ENCODE results near the gene FAT1.

DNA sequence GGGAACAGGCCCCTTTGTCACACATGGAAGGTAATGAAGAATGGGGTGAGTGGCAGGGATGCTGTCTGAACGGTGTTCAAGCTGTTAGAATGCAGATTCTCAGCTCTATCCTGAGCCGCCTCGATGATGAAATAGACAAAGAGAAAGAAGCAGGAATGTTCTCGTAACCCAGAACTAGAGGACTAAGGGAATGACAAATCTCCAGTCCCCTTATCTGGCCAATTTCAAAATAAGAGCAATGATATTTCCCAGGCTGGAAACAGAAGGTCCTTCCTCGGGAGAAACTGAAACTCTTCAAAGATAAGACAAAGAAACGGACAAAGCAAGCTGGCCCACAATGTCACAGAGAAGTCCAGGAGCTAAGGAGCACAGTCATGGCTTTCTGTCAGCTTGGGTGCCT is 138.7 kb downstream of the FAT1 start:
- TF ChIP-seq POLR2A (IDR thresholded peaks at IDR 0.05): no peak
- TF ChIP-seq, protein P1, sequence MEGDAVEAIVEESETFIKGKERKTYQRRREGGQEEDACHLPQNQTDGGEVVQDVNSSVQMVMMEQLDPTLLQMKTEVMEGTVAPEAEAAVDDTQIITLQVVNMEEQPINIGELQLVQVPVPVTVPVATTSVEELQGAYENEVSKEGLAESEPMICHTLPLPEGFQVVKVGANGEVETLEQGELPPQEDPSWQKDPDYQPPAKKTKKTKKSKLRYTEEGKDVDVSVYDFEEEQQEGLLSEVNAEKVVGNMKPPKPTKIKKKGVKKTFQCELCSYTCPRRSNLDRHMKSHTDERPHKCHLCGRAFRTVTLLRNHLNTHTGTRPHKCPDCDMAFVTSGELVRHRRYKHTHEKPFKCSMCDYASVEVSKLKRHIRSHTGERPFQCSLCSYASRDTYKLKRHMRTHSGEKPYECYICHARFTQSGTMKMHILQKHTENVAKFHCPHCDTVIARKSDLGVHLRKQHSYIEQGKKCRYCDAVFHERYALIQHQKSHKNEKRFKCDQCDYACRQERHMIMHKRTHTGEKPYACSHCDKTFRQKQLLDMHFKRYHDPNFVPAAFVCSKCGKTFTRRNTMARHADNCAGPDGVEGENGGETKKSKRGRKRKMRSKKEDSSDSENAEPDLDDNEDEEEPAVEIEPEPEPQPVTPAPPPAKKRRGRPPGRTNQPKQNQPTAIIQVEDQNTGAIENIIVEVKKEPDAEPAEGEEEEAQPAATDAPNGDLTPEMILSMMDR (IDR thresholded peaks at IDR 0.05 in 4 of 5, conservative IDR thresholded peaks at IDR 0.05 in 1 of 5): no peak

Measured in gastrocnemius medialis (tissue), 4 donors.